GM21423 (cell line): Measurements from ENCODE around the gene UBAC2.
"Not testable (repeated sequence)": the region's sequence is repeated elsewhere in the genome, so short reads cannot be mapped to it uniquely, and the experiment has no call there.

ENCODE experiments used
- ATAC-seq: cut with Tn5 transposase; IDR thresholded peaks from one replicate; pipeline ENCODE4 v1.9.1; 2021; ENCODE audit warnings: mild to moderate bottlenecking, moderate library complexity; ENCODE audit not compliant: unreplicated experiment

The UBAC2 gene

DNA sequence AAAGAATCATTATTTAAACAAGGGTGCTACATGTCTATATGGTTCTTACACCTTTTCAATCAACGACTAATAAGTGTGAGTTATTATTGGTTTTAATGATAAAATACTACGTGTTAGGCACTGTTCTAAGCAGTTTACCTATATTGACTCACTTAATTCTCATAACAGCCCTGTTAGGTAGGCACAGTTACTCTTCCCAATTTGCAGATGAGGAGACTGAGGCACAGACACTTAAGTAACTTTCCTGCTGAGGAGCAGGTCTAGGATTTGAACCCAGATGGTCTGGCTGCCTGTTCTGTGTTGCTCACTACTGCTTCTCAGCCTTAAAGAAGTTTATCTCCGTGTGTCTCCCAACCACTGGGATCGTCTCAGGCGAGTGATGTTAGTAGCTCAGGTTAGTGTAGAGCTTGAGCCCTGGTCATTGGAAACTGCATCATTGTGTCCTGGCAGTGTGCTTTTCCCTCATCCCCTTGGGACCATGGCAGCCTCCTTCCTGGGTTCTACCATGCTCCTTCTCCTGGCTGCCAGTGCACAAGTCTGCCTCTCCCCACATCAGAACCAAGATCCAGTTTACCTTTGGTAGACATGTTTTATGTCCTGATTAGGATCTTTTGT, 10.9 kb downstream of the UBAC2 start:
- no peak for ATAC-seq

DNA sequence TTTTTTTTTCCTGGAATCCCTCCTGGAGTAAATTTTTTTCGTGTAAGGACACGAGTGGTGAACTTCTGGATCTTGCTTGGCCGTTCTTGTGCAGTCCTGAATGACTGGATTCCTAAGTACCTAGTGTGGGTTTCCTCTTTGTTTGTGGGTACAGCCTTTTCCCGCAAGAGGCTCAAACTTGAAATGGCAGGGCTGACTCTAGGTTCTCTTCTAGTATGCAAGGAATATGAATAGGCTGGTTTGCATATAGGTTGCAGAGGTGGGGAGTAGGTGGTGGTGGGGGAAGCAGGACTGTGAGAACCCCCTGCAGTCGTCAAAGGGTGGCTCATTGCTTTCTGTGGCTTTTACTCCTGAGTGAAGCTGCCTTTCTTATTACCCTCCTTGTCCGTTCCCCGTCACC, 13.6 kb downstream of the UBAC2 start:
- ATAC-seq, result peak; percentile 84

DNA sequence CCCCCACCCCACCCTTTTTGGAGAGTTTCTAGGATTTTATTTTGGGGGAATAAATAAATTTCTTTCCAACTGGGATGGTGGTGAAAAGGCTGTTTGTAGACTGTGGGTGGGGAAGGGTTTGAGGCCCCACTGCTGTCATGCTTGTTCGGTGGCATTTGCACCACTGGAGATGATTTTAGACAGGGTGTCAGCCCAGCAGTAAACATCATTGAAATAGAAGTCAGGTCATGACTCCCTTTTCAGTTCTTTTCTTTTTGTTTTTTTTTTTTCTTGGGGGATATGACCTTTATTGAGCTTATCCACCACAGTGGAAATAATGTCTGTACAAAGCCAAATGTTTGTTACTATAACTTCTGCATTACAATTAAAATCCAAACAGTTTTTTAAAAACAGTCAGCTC, 14.1 kb downstream of the UBAC2 start:
- ATAC-seq, result no peak

DNA sequence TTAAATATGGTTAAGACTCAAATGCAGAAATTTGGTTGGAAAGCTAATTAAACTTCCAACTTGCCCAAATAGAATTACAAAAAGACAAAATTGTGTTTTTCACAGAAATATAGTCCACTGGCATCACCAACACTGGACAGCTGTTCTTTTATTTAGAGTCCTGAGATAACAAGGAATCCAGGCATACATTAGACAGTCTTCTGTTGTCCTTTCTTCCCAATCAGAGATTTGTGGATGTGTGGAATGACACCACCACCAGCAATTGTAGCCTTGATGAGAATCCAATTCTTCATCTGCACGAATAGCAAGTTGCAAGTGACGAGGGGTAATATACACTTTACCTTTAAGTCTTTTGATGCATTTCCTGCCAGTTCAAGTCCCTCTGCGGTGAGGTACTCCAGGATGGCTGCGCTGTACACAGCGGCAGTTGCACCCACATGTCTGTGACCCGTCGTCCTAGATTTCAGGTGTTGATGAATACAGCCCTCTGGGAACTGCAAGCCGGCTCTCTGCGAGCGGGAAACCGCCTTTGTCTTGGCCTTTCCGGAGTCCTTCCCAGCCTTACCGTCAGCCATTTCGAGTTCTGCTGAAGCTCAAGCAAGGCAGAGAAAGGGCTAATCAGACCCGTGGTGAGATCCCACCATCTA, 14.7 kb downstream of the UBAC2 start:
- no peak for ATAC-seq

DNA sequence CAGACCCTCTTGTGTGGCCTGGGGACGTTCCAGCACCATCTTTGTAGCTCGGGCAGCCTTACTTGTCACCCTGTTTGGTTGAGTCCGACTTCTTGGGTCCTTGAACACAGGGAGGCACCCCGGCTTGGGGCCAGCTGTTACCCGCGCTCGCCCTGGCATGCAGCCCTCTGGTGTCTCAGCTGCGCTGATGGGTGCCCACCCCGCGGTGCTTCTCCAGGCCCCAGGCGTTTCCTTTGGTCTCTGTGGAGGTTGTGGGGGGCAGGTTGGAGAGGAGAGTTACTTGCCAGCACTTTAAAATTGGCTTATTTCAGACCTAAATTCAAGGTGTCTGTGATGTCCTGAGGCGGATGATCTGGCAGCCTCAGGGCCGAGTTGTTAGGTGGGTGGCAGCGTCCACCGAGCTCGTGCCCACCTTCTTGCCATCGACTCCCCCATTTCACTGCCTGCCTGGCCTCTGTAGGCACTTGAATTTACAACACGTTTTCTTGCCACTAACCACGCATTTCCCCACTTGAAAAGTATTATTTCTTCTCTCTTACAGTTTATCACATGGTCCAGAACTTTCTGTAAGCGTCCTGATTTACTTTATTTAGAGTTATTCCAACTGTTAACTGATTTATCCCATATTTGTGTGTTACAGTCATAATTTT, 16.9 kb downstream of the UBAC2 start:
- ATAC-seq, result no peak

DNA sequence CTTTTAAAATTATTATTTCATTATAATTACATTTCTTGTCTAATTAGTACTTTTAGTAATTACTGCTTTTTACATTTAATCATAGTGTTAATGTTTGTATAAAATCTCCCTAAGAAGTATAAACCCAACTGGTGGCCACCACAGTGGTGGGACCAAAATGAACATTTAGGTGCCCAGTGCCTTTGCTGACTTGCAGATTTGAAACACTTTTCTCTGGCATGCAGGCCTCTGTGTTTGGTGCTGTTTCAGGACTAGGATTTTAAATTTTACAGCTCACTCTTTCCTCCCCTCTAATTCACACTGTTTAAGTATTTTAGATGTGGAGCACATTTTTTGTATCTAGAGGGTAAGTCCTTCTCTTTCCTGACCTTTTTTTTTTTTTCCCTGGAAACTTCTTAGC, 17.5 kb downstream of the UBAC2 start:
- no peak for ATAC-seq

DNA sequence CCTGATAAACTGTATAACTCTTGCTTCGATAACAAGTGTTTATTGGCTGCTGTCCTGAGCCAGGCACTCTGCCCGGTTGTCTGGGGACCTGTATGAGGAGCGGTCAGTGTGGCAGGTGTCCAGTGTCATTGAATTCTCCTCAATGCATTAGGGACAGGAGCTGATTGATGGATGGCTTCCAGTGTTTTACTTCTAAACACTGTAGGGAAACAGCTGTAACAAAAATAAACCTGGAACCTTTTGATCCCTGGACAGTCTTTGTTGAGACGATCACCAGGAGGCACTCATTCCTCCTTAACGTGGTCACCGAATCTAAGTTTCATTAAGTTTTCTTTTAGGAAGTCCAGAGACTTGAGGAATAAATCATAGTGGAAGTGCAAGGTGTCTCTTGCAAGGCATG, 17.9 kb downstream of the UBAC2 start:
- ATAC-seq, result no peak

DNA sequence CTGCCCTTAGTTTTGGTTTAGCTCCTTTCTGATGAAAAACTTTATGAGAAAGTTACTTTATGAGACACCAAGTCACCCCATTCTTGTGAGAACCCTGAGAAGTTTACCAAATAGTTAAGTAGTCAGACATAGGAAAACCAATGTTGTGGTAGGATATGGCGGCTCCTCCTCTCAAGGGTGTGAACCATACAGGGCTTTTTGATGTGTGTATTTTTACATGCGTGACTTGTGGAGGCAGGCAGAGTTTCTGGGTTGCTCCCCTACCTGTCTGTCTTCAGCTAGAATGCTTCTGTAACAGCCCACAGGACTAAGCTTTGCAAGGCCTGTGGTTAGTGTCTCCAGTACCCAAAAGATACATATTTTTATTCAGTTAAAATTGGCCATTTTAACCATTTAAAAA, 18.3 kb downstream of the UBAC2 start:
- peak; percentile 45 for ATAC-seq

DNA sequence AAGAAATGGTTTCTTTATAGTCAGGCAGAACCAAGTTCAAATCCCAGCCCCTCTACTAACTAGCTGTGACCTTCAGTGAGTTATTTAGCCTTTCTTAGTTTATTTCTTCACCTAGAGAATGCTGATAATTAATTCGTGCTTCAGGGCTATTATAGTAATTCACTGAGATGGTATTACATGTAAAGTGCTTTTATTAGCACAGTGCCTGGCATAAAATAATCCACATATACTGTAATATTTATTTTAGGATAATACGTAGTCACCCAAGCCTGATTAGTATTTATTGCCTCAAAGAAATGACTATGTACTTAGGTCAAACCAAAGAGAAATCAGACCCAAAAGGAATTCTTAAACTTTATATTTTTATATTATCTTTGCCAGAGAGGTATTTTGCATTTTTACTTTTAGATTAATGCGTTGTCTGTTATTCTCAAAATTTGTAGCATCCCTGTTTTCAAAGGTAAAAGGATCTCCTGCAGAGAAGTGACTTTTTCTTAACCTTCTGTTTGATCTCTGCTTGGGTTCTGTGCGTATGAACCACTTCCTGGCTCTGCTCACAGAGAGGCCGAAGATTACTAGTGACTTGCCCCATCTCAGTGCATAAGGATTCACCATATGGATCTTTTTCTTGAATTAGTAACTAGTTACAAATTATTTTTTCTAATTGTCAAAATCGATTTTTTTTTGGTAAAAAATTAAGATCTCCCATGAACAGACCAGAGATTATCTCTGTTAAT, 19.7 kb downstream of the UBAC2 start:
- ATAC-seq, result peak; percentile 40

DNA sequence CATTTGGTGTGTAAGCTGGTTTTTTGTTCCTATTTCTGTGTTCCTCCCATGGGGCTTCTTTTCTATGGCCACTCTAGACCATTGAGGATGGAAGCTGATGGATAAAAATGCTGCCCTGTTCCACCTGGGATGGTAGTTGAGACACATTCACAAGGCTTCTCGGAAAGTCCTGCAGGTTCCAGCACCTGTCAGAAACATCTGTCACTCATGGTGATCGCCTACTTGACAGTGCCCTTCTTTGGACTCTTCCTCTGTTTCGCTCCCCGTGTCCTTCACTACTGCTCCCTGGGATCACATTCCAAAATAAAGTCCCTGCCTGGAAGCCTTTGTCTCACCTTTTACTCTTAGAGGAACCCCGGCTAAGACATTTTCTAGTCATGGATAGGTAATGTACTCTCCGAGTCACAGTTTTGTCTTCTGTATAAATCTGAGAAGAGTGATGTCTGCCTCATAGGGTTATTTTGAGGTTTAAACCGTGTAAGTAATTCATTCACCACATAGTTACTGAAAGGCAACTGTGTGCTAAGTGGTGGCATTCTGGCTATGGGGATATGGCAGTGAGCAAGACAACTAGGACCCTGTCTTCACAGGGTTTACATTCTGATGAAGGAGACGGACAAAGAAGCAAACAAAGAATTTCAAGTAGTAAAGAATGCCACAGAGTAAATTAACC, 21.0 kb downstream of the UBAC2 start:
- no peak for ATAC-seq

DNA sequence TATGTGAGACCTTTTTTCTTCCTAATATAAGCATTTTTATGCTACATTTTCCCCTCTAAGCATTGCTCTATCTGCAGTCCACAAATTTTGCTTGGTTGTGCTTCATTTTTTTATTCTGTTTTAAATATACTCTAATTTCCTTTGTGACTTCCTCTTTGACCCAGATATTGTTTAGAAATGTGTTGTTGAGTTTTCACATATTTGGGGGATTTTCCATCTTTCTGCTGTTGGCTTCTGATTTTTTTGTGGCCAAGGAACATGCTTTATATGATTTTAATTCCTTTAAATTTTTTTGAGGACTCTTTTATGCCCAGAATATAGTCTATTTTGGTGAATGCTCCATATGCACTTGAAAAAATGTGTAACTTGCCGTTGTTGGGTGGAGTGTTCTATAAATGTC, 22.9 kb downstream of the UBAC2 start:
- no peak for ATAC-seq

DNA sequence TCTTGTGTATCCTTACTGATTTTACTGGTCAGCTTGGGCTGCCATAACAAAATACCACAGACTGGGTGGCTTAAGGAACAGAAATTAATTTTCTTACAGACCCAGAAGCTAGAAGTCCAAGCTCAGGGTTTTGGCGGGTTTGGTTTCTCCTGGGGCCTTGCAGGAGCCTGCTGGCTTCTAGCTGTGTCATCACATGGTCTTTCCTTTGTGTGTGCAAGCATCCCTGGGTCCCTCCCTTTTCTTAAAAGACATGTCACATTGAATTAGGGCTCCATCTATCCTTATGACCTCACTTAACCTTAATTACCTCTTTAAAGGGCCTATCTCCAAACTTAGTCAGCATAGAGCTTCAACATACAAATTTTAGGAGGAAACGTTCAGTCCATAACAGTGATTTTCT, 23.4 kb downstream of the UBAC2 start:
- ATAC-seq, result no peak

DNA sequence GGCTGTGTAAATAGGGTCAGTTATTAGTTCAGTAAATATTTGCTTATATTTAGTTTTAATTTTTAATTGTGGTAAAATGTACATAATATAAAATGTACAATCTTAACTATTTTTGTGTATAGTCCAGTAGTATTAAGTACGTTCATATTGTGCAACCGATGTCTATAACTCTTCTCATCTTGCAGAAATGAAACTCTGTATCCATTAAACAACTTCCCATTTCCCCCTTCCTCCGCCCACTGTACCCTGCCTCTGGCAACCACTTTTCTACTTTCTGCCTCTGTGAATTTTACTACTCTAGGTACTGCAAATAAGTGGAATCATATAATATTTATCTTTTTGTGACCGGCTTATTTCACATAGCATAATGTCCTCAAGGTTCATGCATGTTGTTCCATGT, 24.4 kb downstream of the UBAC2 start:
- no peak for ATAC-seq

DNA sequence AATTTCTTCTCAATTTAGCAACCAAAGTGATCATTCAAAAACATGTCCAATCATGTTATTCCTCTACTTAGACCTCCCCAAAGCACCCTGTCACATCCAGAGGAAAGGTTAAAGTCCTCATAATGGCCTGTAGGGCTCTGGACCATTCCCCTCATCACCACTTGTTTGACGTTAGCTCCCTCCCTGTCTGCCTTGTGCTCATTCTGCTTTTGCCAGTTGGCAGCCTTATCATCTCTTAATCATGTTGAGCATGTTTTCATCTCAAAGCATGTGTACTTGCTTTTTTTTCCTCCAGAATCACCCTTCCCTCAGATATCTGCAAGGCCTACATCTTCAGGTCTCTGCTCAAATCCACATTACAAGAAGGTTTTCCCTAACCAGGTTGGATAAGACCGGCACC, 25.9 kb downstream of the UBAC2 start:
- no peak for ATAC-seq

DNA sequence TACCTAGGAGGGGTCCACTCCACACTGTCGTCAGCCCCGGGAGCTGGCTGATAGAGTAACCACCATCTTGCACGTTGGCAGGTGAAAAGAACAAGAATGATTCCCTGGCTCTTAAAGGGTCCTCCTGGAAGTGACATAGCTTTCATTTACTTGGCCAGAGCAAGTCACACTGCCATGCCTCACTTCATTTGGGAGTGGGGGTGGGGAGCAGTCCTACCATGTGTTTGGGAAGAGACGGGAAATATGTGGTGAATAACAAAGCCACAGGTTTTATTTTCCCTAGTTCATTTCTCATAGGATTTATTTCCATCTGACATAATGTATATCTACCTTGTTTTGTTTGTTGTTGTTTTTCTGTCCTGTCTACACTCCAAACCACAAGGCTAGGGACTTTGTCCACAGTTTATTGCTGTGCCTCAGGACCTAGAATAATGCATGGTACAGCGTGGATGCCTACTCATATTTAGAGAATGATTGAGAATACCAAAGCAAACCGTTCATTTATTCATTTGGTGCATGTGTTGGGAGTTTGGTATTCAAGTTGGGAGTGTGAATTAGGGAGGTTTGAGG, 26.8 kb downstream of the UBAC2 start:
- no peak for ATAC-seq

DNA sequence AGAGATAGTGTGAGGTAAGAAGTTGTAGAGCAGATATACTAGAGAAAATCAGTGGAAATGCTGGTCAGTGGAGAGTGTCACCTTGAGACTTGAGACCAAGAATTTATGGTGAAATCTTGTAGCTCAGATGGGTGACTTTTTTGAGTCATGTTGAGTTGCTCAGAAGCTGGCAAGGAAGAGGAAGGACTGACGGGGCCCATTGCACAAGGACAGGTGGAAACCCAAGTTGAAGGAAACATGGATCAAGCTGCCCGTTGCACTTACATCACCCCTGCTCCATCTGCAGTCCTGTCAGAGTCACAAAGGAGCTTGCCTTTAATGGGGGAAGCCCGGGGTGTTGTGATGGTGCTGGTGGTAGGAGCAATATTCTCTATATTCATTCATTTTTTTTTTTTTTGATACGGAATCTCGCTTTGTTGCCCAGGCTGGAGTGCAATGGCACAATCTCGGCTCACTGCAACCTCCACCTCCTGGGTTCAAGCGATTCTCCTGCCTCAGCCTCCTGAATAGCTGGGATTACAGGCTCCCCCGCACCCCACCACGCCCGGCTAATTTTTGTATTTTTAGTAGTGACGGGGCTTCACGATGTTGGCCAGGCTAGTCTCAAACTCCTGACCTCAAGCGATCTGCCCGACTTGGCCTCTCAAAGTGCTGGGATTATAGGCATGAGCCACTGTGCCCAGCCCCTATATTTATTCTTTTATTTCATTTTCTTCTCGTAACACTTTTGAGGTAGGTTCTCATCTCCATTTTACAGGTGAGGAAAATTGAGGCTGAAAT, 27.4 kb downstream of the UBAC2 start:
- ATAC-seq, result no peak

DNA sequence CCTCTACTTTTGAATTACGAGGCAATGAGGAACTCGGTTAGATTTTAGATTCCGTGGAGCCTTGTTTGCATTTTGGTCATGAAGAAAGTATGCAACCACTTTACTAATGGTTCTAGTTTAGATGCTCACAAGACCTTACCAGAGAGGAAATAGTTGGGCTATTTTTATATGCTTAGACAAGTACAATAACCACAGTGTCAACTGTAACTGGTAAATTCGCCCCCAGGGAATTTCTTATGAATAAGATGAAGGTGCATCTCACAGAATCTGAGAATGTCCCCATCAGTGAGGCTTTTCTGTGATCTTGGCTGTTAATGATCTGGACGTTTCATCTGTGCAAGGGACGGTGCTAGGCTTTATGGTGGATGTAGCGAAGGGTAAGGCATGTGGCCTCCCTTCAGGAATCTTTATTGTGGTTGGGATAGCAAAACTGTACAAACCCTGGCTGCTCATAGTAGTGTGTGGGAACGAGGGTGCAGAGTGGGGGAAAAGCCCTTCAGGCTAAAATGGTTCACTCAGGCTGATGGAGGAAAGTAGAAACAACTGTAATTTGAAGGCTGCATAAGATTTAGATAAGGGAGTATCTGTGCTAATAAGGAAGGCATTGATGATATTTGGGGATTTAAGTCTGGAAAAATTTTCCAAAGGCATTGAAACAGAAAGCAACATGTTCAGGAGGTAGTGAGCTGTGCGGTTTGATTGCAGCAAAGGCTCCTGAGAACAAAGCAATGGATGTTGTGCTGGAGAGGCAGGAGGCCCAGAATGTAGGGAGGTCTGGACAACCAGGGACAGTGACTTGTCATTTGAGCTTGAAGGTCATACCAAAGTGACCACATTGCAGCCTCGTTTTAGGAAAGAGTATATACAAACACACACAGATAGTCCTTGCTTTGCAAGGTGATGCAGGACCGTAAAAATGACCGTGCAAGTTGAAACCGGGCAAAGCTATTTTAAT, 28.4 kb downstream of the UBAC2 start:
- peak; percentile 87 for ATAC-seq

DNA sequence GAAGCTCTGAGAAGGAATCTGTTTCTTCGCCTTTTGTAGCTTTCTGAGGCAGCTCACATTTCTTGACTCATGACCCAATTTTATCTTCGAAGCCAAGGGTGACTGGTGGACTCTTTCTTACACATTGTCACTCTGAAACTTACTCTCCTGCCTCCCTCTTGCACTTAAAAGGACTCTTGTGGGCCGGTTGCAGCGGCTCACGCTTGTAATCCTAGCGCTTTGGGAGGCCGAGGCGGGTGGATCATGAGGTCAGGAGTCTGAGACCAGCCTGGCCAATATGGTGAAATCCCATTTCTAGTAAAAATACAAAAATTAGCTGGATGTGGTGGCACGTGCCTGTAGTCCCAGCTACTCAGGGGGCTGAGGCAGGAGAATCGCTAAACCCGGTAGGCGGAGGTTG, 29.9 kb downstream of the UBAC2 start:
- ATAC-seq, result not testable (repeated sequence)

DNA sequence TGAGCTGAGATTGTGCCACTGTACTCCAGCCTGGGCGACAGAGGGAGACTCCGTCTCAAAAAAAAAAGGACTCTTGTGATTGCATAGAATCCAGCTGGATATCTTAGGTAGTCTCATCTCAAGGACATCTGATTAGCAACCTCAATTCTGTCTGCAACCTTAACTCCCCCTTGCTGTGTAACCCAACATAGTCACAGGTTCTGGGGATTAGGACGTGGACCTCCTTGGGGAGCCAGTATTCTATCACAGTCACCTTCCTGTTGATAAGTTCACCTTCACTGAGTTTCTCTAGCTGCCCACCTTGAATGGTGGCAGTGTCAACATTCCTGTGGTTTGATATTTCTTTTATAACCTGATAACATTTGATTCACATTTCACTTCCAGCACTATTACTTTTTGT, 30.3 kb downstream of the UBAC2 start:
- no peak for ATAC-seq
